Measurements from ENCODE around the gene FBXL12.
"Not testable (repeated sequence)": the region's sequence is repeated elsewhere in the genome, so short reads cannot be mapped to it uniquely, and the experiment has no call there.

Gene FBXL12

GRCh38 chr19:9836021-9836420, 17.1 kb upstream of the FBXL12 start:
- no peak for DNase-seq

GRCh38 chr19:9835507-9835949, 16.6 kb upstream of the FBXL12 start:
- DNase-seq, result no peak

- peak; percentile 99 for DNase-seq
These were observed 16.0 kb upstream of the FBXL12 start, which contains the start of gene PIN1 for GRCh38 chr19:9834726-9835506. Gene PIN1 (plus strand): TSS chr19:9835318. CDS start chr19:9835345, 27 bp downstream.

GRCh38 chr19:9834307-9834725, 15.4 kb upstream of the FBXL12 start:
- DNase-seq, result no peak

- DNase-seq, result no peak
These were observed 9.7 kb upstream of the FBXL12 start for GRCh38 chr19:9828551-9829063.

DNA sequence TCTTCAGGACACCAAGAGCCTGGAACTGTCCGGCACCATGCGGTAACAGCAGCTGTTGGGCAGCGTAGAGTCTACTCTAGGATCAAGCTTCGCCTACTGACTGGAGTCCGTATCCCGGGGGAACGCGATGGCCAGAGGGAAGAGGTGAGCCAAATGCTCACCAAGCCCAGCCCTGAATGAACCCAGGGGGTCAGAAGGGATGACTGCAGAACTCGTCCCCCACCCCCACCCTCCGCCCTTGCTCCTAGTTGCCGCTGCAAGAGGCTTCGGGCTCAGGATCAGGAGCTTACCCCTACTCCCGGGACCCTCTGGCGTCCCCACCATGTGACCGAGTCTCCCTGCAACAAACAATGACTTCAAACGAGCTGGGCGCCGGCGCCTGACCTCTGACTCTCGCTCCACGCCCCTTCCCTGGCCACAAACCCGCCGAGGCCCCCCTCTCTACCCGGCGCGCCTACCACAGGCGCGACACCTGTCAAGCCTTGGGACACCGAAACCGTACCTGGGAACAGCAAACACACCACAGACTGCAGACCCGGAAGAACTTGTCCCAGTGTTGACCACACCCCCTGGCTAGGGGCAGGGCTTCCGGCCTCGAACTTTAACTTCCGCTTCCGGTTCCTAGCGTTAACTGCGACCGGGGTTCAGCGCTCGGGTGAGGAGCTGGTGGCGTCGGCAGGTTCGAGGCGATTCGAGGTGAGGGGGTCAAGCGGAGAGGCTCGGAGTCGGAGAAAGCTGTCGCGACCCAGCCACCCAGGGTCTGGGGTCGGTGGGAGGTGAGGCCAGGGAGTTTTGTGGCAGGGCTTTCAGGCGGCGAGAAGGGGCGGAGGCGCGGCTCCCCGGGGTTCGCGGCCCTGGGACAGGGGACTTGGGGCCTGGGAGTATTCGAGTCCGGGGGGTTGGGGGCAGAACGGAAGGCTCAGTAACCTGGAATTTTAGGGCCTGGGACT, 8.7 kb upstream of the FBXL12 start, which contains the start of gene UBL5:
Gene UBL5, plus strand, starts transcription at position 630 of the 950 bp plus-strand sequence. CDS start 420 bp downstream, outside the sequence.
- peak; percentile 81 for DNase-seq

- no peak for DNase-seq
These were observed 4.9 kb upstream of the FBXL12 start for GRCh38 chr19:9823816-9824215.

DNA sequence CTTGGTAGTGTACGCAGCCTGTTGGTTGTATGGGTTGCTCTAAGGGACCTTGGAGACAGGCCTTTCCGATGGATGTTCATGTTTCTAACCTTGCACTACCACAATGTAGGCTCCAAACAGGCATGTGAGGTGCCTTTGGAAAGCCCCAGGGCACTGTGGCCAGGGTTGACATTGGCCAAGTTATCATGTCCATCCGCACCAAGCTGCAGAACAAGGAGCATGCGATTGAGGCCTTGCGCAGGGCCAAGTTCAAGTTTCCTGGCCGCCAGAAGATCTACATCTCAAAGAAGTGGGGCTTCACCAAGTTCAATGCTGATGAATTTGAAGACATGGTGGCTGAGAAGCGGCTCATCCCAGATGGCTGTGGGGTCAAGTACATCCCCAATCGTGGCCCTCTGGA, 1.2 kb upstream of the FBXL12 start:
- not testable (repeated sequence) for DNase-seq

- no peak for DNase-seq
These were observed 674 bp upstream of the FBXL12 start for GRCh38 chr19:9819596-9819909.

DNA sequence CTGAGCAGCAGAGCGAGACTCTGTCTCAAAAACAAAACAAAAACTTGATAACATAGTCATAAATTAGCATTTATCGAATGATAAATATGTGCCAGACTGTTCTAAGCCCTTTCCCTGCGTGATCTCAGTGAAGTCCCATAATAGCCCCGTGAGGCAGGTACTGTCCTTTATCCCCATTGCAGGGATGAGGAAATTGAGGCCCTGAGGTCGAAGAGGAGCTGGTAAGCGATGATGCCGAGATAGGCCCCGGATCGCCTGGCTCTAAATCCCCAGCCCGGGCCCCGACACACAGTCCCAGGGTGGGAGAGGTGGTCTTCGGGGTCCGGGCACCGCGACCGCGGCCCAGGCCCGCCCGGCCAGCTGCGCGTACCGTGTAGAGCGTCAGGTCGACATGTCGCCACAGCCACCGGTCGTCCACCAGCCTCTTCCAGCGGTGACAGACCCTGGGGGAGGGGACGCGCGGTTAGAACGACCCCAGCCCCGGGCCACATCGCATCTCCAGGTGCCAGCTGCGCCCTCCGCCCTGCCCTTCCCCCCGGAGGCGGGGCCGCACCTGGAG, 625 bp downstream of the FBXL12 start:
- no peak for DNase-seq

GRCh38 chr19:9811139-9811538, 7.7 kb downstream of the FBXL12 start:
- no peak for DNase-seq

- DNase-seq, result no peak
These were observed 9.7 kb downstream of the FBXL12 start for GRCh38 chr19:9808855-9809824.

- no peak for DNase-seq
These were observed 12.1 kb downstream of the FBXL12 start for GRCh38 chr19:9806803-9807202.

DNA sequence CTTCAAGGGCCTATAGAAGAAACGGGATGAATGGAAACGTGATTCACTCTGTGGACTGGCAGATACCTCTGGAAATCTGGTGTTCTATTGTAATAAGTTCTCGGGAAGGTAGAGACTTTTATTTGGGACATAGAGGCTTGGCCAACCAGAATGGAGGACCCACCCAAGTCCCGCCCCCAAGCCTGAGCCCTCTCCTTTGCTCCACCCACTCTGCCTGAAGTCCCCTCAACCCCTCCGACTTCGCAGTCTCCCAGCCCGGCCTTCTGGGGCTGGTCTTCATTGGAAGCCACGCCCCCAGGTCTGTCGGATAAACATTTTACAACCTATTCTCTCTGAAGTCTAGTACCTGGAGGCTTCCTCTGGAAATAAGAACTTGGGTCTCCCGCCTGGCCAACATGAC, 16.9 kb downstream of the FBXL12 start:
- no peak for DNase-seq

GRCh38 chr19:9799162-9799561, 19.7 kb downstream of the FBXL12 start:
- no peak for DNase-seq

DNA sequence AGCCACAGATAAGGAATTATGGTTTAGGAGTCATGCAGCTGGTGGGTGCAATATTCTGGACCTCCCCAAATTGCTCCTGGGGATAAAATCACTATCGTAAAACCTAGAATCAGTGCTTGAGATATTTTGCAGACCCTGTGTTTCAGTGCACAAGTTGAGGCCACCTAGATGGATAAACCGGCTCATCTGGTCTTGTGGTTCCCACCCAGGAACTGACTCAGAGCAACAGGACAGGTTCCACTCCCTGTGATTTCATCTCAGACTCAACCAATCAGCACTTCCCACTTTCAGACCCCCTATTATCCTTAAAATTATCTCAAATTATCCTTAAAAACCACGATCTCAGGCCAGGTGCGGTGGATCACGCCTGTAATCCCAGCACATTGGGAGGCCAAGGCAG, 21.0 kb downstream of the FBXL12 start:
- no peak for DNase-seq

GRCh38 chr19:9796113-9796773, 22.6 kb downstream of the FBXL12 start:
- peak; percentile 75 for DNase-seq

- peak; percentile 48 for DNase-seq
These were observed 25.7 kb downstream of the FBXL12 start for GRCh38 chr19:9793071-9793591.

GRCh38 chr19:9792206-9793070, 26.4 kb downstream of the FBXL12 start:
- DNase-seq, result peak; percentile 88
